HG03439 (cell line): Measurements from ENCODE around the gene CAMK2N1.
"Not testable (repeated sequence)": the region's sequence is repeated elsewhere in the genome, so short reads cannot be mapped to it uniquely, and the experiment has no call there.

Source experiments
- ATAC-seq: cut with Tn5 transposase; IDR thresholded peaks from one replicate; pipeline ENCODE4 v1.9.1; 2021; ENCODE audit warnings: mild to moderate bottlenecking, moderate library complexity; ENCODE audit not compliant: unreplicated experiment

CAMK2N1 gene

GRCh38 chr1:20497506-20497905, 11.5 kb upstream of the CAMK2N1 start:
- ATAC-seq: no peak

- ATAC-seq: not testable (repeated sequence)
Observed at GRCh38 chr1:20496725-20497383, 10.8 kb upstream of the CAMK2N1 start.

- no peak for ATAC-seq
Observed at GRCh38 chr1:20496241-20496661, 10.2 kb upstream of the CAMK2N1 start.

- ATAC-seq: no peak
Observed at GRCh38 chr1:20495661-20496060, 9.7 kb upstream of the CAMK2N1 start.

GRCh38 chr1:20494609-20495311, 8.8 kb upstream of the CAMK2N1 start:
- ATAC-seq: no peak

- no peak for ATAC-seq
Observed at GRCh38 chr1:20493839-20494608, 8.0 kb upstream of the CAMK2N1 start.

GRCh38 chr1:20493309-20493708, 7.3 kb upstream of the CAMK2N1 start:
- no peak for ATAC-seq

- ATAC-seq: no peak
Observed at GRCh38 chr1:20492751-20493150, 6.7 kb upstream of the CAMK2N1 start.

GRCh38 chr1:20491866-20492265, 5.9 kb upstream of the CAMK2N1 start:
- ATAC-seq: no peak

- no peak for ATAC-seq
Observed at GRCh38 chr1:20491178-20491577, 5.2 kb upstream of the CAMK2N1 start.

GRCh38 chr1:20487236-20487590, 1.2 kb upstream of the CAMK2N1 start:
- ATAC-seq: no peak

- no peak for ATAC-seq
Observed at GRCh38 chr1:20486457-20487235, 636 bp upstream of the CAMK2N1 start.

- ATAC-seq: no peak
Observed at GRCh38 chr1:20484519-20485462, 1.2 kb downstream of the CAMK2N1 start.

GRCh38 chr1:20483833-20484518, 2.0 kb downstream of the CAMK2N1 start:
- no peak for ATAC-seq

- ATAC-seq: no peak
Observed at GRCh38 chr1:20483098-20483832, 2.7 kb downstream of the CAMK2N1 start.

- ATAC-seq: no peak
Observed at GRCh38 chr1:20481643-20482498, 4.1 kb downstream of the CAMK2N1 start.

- ATAC-seq: no peak
Observed at GRCh38 chr1:20480951-20481617, 4.9 kb downstream of the CAMK2N1 start.
